ENCODE data around the gene SLC24A2. TPM values are rescaled to one million over a fixed set of nuclear protein-coding genes. Genes with fewer than 3 reads are reported as not detected.

The SLC24A2 gene
- total RNA-seq, 2 donors from 2014 or later, result 0.68 TPM; not detected in 1

DNA sequence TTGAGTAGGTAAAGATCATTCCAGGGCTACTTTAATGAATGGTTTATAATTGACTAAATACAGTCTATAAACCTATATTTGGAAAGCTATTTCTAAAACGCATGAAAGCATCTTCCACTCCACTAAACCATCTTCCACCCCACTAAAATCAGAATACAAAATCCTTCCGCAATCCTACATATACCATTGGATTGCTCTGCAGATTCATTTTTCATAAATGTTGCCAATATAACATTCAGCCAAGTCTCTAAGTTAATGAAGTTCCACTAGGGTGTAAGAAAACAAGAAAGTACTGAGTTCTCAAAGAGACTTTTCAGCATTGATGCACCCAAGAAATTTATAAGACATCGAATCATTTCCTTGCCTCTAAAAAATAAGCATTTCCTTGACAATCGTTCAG, 4.7 kb downstream of the SLC24A2 start:
- Histone ChIP-seq H3K27ac (no peak overlapping the region), H3K27me3 (replicated peaks; ENCODE audit: insufficient read depth) (peaks cover 6% of the 10 kb centered on the region), H3K4me3 (no peak overlapping the region), H3K36me3 (no peaks in the 10 kb centered on the region), H3K4me1 (replicated peaks) (no peaks in the 10 kb centered on the region), H3K9me3 (no peaks in the 10 kb centered on the region)
- 84% methylated on average over 4 of the region's 4 CpGs for WGBS
- DNase-seq (ENCODE audit: low spot score), result no peak
- intact Hi-C loops (cut with DNase I), result no loop called here
- no peak for TF ChIP-seq POLR2AphosphoS5 (IDR thresholded peaks at IDR 0.05)
- TF ChIP-seq POLR2A (IDR thresholded peaks at IDR 0.05), result no peak
- TF ChIP-seq, protein P1, sequence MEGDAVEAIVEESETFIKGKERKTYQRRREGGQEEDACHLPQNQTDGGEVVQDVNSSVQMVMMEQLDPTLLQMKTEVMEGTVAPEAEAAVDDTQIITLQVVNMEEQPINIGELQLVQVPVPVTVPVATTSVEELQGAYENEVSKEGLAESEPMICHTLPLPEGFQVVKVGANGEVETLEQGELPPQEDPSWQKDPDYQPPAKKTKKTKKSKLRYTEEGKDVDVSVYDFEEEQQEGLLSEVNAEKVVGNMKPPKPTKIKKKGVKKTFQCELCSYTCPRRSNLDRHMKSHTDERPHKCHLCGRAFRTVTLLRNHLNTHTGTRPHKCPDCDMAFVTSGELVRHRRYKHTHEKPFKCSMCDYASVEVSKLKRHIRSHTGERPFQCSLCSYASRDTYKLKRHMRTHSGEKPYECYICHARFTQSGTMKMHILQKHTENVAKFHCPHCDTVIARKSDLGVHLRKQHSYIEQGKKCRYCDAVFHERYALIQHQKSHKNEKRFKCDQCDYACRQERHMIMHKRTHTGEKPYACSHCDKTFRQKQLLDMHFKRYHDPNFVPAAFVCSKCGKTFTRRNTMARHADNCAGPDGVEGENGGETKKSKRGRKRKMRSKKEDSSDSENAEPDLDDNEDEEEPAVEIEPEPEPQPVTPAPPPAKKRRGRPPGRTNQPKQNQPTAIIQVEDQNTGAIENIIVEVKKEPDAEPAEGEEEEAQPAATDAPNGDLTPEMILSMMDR (IDR thresholded peaks at IDR 0.05), result no peak

GRCh38 chr9:19783500-19783899, 5.3 kb downstream of the SLC24A2 start:
- TF ChIP-seq, protein P1 (IDR thresholded peaks at IDR 0.05), result no peak
- TF ChIP-seq POLR2A (IDR thresholded peaks at IDR 0.05) (no peak), POLR2AphosphoS5 (IDR thresholded peaks at IDR 0.05) (no peak)
- DNase-seq (ENCODE audit: low spot score), result no peak
- WGBS, result 52% methylated on average over 2 of the region's 2 CpGs
- H3K4me1 ChIP-seq (replicated peaks), result no peaks in the 10 kb centered on the region
- H3K27me3 ChIP-seq (replicated peaks; ENCODE audit: insufficient read depth), result peaks cover 1% of the 10 kb centered on the region
- H3K36me3 ChIP-seq, result no peaks in the 10 kb centered on the region
- no peaks in the 10 kb centered on the region for H3K9me3 ChIP-seq
- intact Hi-C loops (cut with DNase I), result no loop called here
- no peak overlapping the region for H3K4me3 ChIP-seq
- H3K27ac ChIP-seq, result no peak overlapping the region

DNA sequence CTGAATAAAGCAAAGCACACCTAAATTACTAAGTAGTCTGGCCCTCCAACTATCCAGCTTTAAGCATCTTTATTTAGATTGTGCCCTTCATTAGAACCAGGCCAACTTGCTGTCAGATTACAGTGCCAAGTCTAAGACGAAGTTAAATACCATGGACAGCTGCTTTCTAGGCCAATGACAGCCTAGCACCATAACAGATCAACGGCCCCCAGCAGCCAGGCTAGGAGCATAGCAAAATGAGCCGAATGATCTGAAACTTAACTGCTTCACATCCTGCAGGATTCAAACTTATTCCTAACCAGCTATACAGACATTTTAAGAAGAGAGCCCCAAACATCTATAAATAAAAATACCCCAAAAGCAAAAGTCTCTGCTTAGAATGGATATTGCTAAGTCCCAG, 6.8 kb downstream of the SLC24A2 start:
- no peaks in the 10 kb centered on the region for H3K9me3 ChIP-seq
- H3K36me3 ChIP-seq, result no peaks in the 10 kb centered on the region
- H3K4me3 ChIP-seq, result no peak overlapping the region
- no peak for DNase-seq (ENCODE audit: low spot score)
- WGBS, result 7% methylated on average over 3 of the region's 3 CpGs
- TF ChIP-seq POLR2AphosphoS5 (IDR thresholded peaks at IDR 0.05) (no peak), POLR2A (IDR thresholded peaks at IDR 0.05) (no peak)
- TF ChIP-seq, protein P1 (IDR thresholded peaks at IDR 0.05), result no peak
- intact Hi-C loops (cut with DNase I), result no loop called here
- no peak overlapping the region for H3K27ac ChIP-seq
- no peaks in the 10 kb centered on the region for H3K27me3 ChIP-seq (replicated peaks; ENCODE audit: insufficient read depth)
- H3K4me1 ChIP-seq (replicated peaks), result no peaks in the 10 kb centered on the region

GRCh38 chr9:19781240-19781639, 7.6 kb downstream of the SLC24A2 start:
- TF ChIP-seq POLR2A (IDR thresholded peaks at IDR 0.05) (no peak), POLR2AphosphoS5 (IDR thresholded peaks at IDR 0.05) (no peak)
- TF ChIP-seq, protein P1 (IDR thresholded peaks at IDR 0.05), result no peak
- no peaks in the 10 kb centered on the region for H3K4me1 ChIP-seq (replicated peaks)
- H3K9me3 ChIP-seq, result no peaks in the 10 kb centered on the region
- intact Hi-C loops (cut with DNase I), result no loop called here
- H3K4me3 ChIP-seq, result no peak overlapping the region
- no peak overlapping the region for H3K27ac ChIP-seq
- no peak for DNase-seq (ENCODE audit: low spot score)
- WGBS, result 85% methylated on average over 2 of the region's 2 CpGs
- no peaks in the 10 kb centered on the region for H3K36me3 ChIP-seq
- H3K27me3 ChIP-seq (replicated peaks; ENCODE audit: insufficient read depth), result no peaks in the 10 kb centered on the region

DNA sequence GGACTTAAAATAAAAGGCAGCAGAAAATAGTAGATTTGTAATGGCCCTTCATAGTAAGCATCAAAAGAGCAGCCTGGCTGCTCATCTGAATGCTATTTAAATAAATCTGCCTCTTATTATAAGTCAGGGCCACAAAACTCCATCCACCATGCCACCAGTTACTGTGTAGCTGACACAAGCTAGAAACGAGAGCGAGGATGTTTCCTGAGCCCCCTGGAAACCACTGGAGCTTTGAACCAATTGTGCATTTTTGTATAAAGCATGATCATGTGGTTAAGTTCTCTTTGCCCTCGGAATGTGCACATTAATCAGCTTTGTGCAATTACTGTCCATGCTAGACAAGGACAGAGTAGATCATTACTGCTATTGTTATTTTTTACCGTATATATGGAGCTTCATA, 17.4 kb downstream of the SLC24A2 start:
- 84% methylated on average over 4 of the region's 4 CpGs for WGBS
- intact Hi-C loops (cut with DNase I), result no loop called here

More for the DNA sequence above, 17.4 kb downstream of the SLC24A2 start:
- no peak for DNase-seq (ENCODE audit: low spot score)
- no peaks in the 10 kb centered on the region for H3K9me3 ChIP-seq
- no peak overlapping the region for H3K4me3 ChIP-seq
- no peak overlapping the region for H3K27ac ChIP-seq
- H3K4me1 ChIP-seq (replicated peaks), result no peaks in the 10 kb centered on the region
- no peaks in the 10 kb centered on the region for H3K36me3 ChIP-seq
- no peaks in the 10 kb centered on the region for H3K27me3 ChIP-seq (replicated peaks; ENCODE audit: insufficient read depth)
- TF ChIP-seq POLR2AphosphoS5 (IDR thresholded peaks at IDR 0.05) (no peak), POLR2A (IDR thresholded peaks at IDR 0.05) (no peak)
- TF ChIP-seq, protein P1 (IDR thresholded peaks at IDR 0.05), result no peak

All from prostate gland (tissue), 2 donors.